Lower leg skin (tissue), 4 donors: ENCODE data around the gene GNAT3. TPM values are rescaled to one million over a fixed set of nuclear protein-coding genes. Genes with fewer than 3 reads are reported as not detected.

Experiments
- DNase-seq, 2 donors: peaks; one replicate each; pipeline ENCODE4 v3.0.0-alpha.2; 2019; ENCODE audit warnings: low spot score in 2 of 2
- H3K4me3 ChIP-seq: fragments of 200-600 bp; sonication (generic); 2 replicates; pipeline ENCODE4 v1.5.1; 2017; ENCODE audit warnings: mild to moderate bottlenecking, low read depth; ENCODE audit not compliant: poor library complexity, severe bottlenecking
- CTCF ChIP-seq, 3 donors: fragments of 450-650 bp; IDR thresholded peaks; one replicate each; pipeline ENCODE4 v1.5.1; 2016; ENCODE audit warnings: antibody characterized with exemption in 3 of 3, mild to moderate bottlenecking in 3 of 3, moderate library complexity in 2 of 3
- POLR2A ChIP-seq, 2 donors: fragments of 450-650 bp; IDR thresholded peaks; one replicate each; pipeline ENCODE4 v1.6.1; 2016 to 2017; ENCODE audit warnings: antibody characterized with exemption in 2 of 2, mild to moderate bottlenecking in 1 of 2, moderate library complexity in 1 of 2
- WGBS, 2 donors: methylation state at CpG; one replicate each; pipeline ENCODE4 v1.1.5; 2018; 5-methylcytosine and 5-hydroxymethylcytosine counted together
- intact Hi-C: fragments of 100-400 bp; cut with DNase I; formaldehyde crosslinking; loops from one replicate; pipeline ENCODE4 v1.15.0; 2023; ENCODE audit warnings: low total_unique reads
- total RNA-seq, 4 donors: library from RNA; depleted of rRNA; stranded (reverse); fragments of >200 nt; gene quantifications; one replicate each; pipeline ENCODE4 v1.1.0, GENCODE V29; 2016

Gene GNAT3
- total RNA-seq, 4 donors from 2014 or later: not detected

DNA sequence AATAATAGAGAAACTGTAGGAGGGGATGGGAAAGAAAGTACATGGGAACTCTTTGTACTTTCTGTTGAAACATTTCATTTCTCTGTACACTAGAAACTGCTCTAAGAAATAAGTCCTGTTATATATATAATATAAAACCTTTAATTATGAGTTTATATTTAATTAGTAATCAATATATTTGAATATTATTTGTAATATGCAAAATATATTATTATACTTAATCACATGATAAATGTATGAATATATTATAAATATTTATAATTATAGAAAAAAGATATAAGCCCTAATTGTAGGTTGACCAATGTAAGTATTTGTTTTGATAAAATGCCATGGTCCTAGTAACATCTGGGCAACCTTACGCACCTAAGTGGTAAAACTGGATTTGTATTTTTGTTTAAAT is 51.0 kb downstream of the GNAT3 start:
- WGBS, 2 donors: 93 to 97% methylated on average over 1 of the region's 1 CpG
- no peak for DNase-seq
- intact Hi-C loops: no loop called here
- TF ChIP-seq POLR2A (IDR thresholded peaks at IDR 0.05) (no peak), CTCF (IDR thresholded peaks at IDR 0.05) (no peak)
- H3K4me3 ChIP-seq: no peak overlapping the region

- TF ChIP-seq CTCF (IDR thresholded peaks at IDR 0.05) (no peak), POLR2A (IDR thresholded peaks at IDR 0.05) (no peak)
- H3K4me3 ChIP-seq: no peak overlapping the region
- 74 to 88% methylated on average over 4 of the region's 4 CpGs for WGBS, 2 donors
- DNase-seq: no peak
- intact Hi-C loops: no loop called here
Observed at GRCh38 chr7:80459776-80460510, 51.9 kb downstream of the GNAT3 start.

GRCh38 chr7:80458822-80459725 is 52.8 kb downstream of the GNAT3 start:
- H3K4me3 ChIP-seq: no peak overlapping the region
- WGBS, 2 donors: 91% methylated on average over 6 of the region's 6 CpGs
- intact Hi-C loops: no loop called here
- no peak for DNase-seq
- TF ChIP-seq POLR2A (IDR thresholded peaks at IDR 0.05) (no peak), CTCF (IDR thresholded peaks at IDR 0.05) (no peak)

GRCh38 chr7:80453699-80454340 is 58.0 kb downstream of the GNAT3 start:
- intact Hi-C loops: no loop called here
- no peak for DNase-seq
- 55 to 60% methylated on average over 2 of the region's 2 CpGs for WGBS, 2 donors
- TF ChIP-seq POLR2A (IDR thresholded peaks at IDR 0.05) (no peak), CTCF (IDR thresholded peaks at IDR 0.05) (no peak)
- H3K4me3 ChIP-seq: no peak overlapping the region

- intact Hi-C loops: no loop called here
- 68 to 74% methylated on average over 6 of the region's 6 CpGs for WGBS, 2 donors
- no peak overlapping the region for H3K4me3 ChIP-seq
- TF ChIP-seq CTCF (IDR thresholded peaks at IDR 0.05) (no peak), POLR2A (IDR thresholded peaks at IDR 0.05) (no peak)
- no peak for DNase-seq
Observed at GRCh38 chr7:80450621-80451308, 61.1 kb downstream of the GNAT3 start.
